Inflammatory macrophage (primary cell): Measurements from ENCODE around the gene KIF21A.
A peak's percentile ranks its signal among the peaks of the same experiment; 100 is the strongest.
"Not testable (repeated sequence)": the region's sequence is repeated elsewhere in the genome, so short reads cannot be mapped to it uniquely, and the experiment has no call there.

Source experiments
- DNase-seq, 2 donors: peaks; one replicate each; pipeline ENCODE4 v3.0.0-alpha.2; 2020 to 2022

Gene KIF21A

GRCh38 chr12:39332661-39333175 is 110.2 kb downstream of the KIF21A start:
- DNase-seq, result no peak

- DNase-seq, result no peak
These were observed 111.2 kb downstream of the KIF21A start for GRCh38 chr12:39331539-39332261.

- no peak for DNase-seq
These were observed 113.0 kb downstream of the KIF21A start for GRCh38 chr12:39329876-39330275.

GRCh38 chr12:39329018-39329417 is 113.9 kb downstream of the KIF21A start:
- DNase-seq, result no peak

- DNase-seq, result no peak
These were observed 115.0 kb downstream of the KIF21A start for GRCh38 chr12:39327965-39328364.

- DNase-seq, result no peak
These were observed 115.4 kb downstream of the KIF21A start for GRCh38 chr12:39327510-39327909.

GRCh38 chr12:39319180-39319579 is 123.7 kb downstream of the KIF21A start:
- DNase-seq, result no peak

- no peak for DNase-seq
These were observed 128.4 kb downstream of the KIF21A start for GRCh38 chr12:39314547-39314946.

- DNase-seq, result no peak
These were observed 133.4 kb downstream of the KIF21A start for GRCh38 chr12:39309516-39309915.

- DNase-seq, result no peak
These were observed 141.5 kb downstream of the KIF21A start for GRCh38 chr12:39301422-39301821.

- no peak for DNase-seq
These were observed 142.1 kb downstream of the KIF21A start for GRCh38 chr12:39300799-39301198.

GRCh38 chr12:39297891-39298290 is 145.0 kb downstream of the KIF21A start:
- no peak for DNase-seq

- no peak for DNase-seq
These were observed 146.4 kb downstream of the KIF21A start for GRCh38 chr12:39296496-39296895.

GRCh38 chr12:39295593-39295992 is 147.3 kb downstream of the KIF21A start:
- DNase-seq, result not testable (repeated sequence)

GRCh38 chr12:39294715-39295114 is 148.2 kb downstream of the KIF21A start:
- DNase-seq, result no peak

- DNase-seq, result no peak
These were observed 150.7 kb downstream of the KIF21A start for GRCh38 chr12:39292125-39292630.

GRCh38 chr12:39287817-39288216 is 155.1 kb downstream of the KIF21A start:
- peak; percentile 23 to 40 for DNase-seq

- no peak for DNase-seq
These were observed 155.5 kb downstream of the KIF21A start for GRCh38 chr12:39287409-39287808.

- peak; percentile 42 to 62 for DNase-seq
These were observed 164.5 kb downstream of the KIF21A start for GRCh38 chr12:39278426-39278825.

- no peak for DNase-seq
These were observed 165.5 kb downstream of the KIF21A start for GRCh38 chr12:39277416-39277815.

- DNase-seq, result no peak
These were observed 167.1 kb downstream of the KIF21A start for GRCh38 chr12:39275846-39276245.

GRCh38 chr12:39272871-39273655 is 169.9 kb downstream of the KIF21A start:
- peak; percentile 39 to 56 for DNase-seq

GRCh38 chr12:39269492-39269891 is 173.4 kb downstream of the KIF21A start:
- no peak for DNase-seq

- no peak for DNase-seq
These were observed 175.0 kb downstream of the KIF21A start for GRCh38 chr12:39267886-39268285.
